D721Med (cell line): ENCODE data around the gene IGSF10.
"Not testable (repeated sequence)": the region's sequence is repeated elsewhere in the genome, so short reads cannot be mapped to it uniquely, and the experiment has no call there.

Source experiments
- DNase-seq: peaks from one replicate; pipeline ENCODE4 v3.0.0; 2011; ENCODE audit warnings: low spot score; ENCODE audit not compliant: insufficient read length
- FAIRE-seq: peaks from 2 replicates; lab custom pipeline; 2011; peaks lifted over from hg19 to GRCh38; lab: Jason Lieb, UNC
- TF ChIP-seq, protein P1 (sequence below): IDR thresholded peaks from 2 replicates; pipeline ENCODE4 v1.5.1; 2012; ENCODE audit warnings: mild to moderate bottlenecking, control low read depth; ENCODE audit not compliant: insufficient read depth; ENCODE audit errors: missing control alignments

IGSF10 gene

DNA sequence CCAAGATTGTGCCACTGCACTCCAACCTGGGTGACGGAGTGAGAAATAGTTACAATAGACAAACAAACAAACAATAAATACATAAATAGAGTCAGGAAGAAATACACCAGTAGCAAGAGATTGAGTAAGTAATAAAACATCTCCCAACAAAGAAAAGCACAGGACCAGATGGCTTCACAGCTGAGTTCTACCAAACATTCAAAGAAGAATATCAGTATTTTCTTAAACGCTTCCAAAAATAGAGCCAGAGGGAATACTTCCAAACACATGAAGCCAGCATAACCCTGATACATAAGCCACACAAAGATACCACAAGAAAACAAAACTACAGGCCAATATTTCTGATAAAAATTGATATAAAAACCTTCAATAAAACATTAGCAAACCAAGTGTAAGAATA, 30.7 kb upstream of the IGSF10 start:
- no peak for FAIRE-seq

DNA sequence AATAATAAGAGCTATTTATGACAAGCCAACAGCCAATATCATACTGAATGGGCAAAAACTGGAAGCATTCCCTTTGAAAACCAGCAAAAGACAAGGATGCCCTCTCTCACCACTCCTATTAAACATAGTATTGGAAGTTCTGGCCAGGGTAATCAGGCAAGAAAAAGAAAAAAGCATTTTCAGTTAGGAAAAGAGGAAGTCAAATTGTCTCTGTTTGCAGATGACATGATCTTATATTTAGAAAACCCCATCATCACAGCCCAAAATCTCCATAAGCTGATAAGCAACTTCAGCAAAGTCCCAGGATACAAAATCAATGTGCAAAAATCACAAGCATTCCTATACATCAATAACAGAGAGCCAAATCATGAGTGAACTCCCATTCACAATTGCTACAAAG, 27.0 kb upstream of the IGSF10 start:
- not testable (repeated sequence) for FAIRE-seq

More for the DNA sequence above, 30.7 kb upstream of the IGSF10 start:
- TF ChIP-seq, protein P1, sequence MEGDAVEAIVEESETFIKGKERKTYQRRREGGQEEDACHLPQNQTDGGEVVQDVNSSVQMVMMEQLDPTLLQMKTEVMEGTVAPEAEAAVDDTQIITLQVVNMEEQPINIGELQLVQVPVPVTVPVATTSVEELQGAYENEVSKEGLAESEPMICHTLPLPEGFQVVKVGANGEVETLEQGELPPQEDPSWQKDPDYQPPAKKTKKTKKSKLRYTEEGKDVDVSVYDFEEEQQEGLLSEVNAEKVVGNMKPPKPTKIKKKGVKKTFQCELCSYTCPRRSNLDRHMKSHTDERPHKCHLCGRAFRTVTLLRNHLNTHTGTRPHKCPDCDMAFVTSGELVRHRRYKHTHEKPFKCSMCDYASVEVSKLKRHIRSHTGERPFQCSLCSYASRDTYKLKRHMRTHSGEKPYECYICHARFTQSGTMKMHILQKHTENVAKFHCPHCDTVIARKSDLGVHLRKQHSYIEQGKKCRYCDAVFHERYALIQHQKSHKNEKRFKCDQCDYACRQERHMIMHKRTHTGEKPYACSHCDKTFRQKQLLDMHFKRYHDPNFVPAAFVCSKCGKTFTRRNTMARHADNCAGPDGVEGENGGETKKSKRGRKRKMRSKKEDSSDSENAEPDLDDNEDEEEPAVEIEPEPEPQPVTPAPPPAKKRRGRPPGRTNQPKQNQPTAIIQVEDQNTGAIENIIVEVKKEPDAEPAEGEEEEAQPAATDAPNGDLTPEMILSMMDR = no peak
- no peak for DNase-seq

DNA sequence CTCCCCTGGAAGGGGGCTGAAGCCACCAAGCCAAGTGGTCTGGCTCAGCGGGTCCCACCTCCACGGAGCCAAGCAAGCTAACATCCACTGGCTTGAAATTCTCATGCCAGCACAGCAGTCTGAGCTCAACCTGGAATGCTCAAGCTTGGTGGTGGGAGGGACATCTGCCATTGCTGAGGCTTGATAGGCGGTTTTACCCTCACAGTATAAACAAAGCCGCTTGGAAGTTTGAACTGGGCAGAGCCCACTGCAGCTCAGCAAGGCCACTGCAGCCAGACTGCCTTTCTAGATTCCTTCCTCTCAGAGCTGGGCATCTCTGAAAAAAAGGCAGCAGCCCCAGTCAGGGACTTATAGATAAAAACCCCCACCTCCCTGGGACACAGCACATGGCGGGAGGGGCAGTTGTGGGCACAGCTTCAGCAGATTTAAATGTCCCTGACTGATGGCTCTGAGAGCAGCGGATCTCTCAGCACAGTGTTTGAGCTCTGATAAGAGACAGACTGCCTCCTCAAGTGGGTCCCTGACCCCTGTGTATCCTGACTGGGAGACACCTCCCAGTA, 23.2 kb upstream of the IGSF10 start:
- DNase-seq = no peak
- TF ChIP-seq, protein P1 = no peak
- FAIRE-seq = no peak

More for the DNA sequence above, 27.0 kb upstream of the IGSF10 start:
- not testable (repeated sequence) for DNase-seq

DNA sequence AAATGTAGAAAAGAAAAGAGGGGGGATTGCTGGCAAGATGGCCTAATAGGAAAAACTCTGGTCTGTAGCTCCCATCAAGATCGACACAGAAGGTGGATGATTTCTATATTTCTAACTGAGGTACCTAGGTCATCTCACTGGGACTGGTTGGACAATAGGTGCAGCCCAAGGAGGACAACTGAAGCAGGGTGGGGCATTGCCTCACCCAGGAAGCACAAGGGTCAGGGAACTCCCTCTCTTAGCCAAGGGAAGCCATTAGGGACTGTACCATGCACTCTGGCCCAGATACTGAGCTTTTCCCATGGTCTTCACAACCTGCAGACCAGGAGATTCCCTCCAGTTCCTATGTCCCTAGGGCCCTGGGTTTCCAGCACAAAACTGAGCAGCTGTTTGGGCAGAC, 22.6 kb upstream of the IGSF10 start:
- DNase-seq (no peak), FAIRE-seq (no peak)
- TF ChIP-seq, protein P1 = no peak

GRCh38 chr3:151480492-151480891, 19.6 kb upstream of the IGSF10 start:
- TF ChIP-seq, protein P1 = no peak
- FAIRE-seq = no peak
- DNase-seq = no peak

DNA sequence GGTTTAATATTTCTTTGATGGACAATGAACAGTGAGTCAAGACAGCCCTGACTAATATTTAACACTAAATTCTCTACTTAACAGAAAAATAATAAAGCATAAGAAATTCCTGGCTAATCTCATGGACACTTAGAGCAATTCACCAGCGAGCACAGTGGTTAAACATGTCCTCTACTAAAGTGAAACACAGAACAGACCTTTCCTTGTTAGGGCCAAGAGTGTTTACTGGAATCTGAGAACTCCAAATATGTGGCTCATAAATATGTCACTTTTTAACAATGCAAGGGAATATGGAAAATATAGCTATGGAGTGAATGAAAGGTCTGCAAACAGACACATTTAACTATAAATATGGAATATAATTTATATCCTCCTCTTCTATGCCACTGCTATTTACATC, 18.6 kb upstream of the IGSF10 start:
- DNase-seq (no peak), FAIRE-seq (no peak)

DNA sequence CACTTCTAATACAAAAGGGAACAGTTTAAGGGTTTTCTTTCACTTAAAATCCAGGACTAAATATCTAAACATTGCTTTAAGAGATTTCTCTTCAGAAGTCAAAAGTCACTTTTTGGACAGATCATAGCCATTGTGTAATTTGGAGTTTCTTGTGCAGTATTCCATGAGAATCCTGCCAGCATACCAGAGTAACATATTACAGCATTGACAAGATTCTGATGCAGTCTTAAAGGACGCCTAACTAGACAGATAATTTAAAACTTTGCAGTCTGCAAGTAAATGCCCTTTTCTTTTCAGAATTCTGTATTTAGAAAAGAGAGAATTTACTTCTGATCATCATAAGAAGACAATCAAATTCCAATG, 17.5 kb upstream of the IGSF10 start:
- DNase-seq (no peak), FAIRE-seq (no peak)
- TF ChIP-seq, protein P1 = no peak

More for the DNA sequence above, 18.6 kb upstream of the IGSF10 start:
- TF ChIP-seq, protein P1 = no peak
